Immature natural killer cell (primary cell): ENCODE results near the gene PAK2. TPM values are rescaled to one million over a fixed set of nuclear protein-coding genes. Genes with fewer than 3 reads are reported as not detected.
"Not testable (repeated sequence)": the region's sequence is repeated elsewhere in the genome, so short reads cannot be mapped to it uniquely, and the experiment has no call there.

Experiments
- DNase-seq, 3 donors: peaks; one replicate each; pipeline ENCODE4 v3.0.0; 2022; ENCODE audit warnings: mixed read lengths in 1 of 3
- H3K27ac Mint-ChIP-seq, 6 donors: one replicate each; pipeline ENCODE4 v1.8.0; 2020; ENCODE audit warnings: mixed read lengths in 6 of 6, mild to moderate bottlenecking in 5 of 6, inconsistent platforms in 4 of 6, moderate library complexity in 3 of 6
- H3K27me3 Mint-ChIP-seq, 3 donors: one replicate each; pipeline ENCODE4 v1.8.0; 2020 to 2021; ENCODE audit warnings: low read depth in 3 of 3, mild to moderate bottlenecking in 3 of 3, mixed read lengths in 3 of 3, moderate library complexity in 3 of 3, inconsistent platforms in 1 of 3
- H3K36me3 Mint-ChIP-seq, 3 donors: one replicate each; pipeline ENCODE4 v1.8.0; 2020; ENCODE audit warnings: mixed read lengths in 3 of 3, inconsistent platforms in 2 of 3, mild to moderate bottlenecking in 2 of 3
- H3K4me1 Mint-ChIP-seq, 2 donors: one replicate each; pipeline ENCODE4 v1.8.0; 2020; ENCODE audit warnings: inconsistent platforms in 2 of 2, mild to moderate bottlenecking in 2 of 2, mixed read lengths in 2 of 2, moderate library complexity in 1 of 2
- H3K4me3 Mint-ChIP-seq, 5 donors: one replicate each; pipeline ENCODE4 v1.8.0; 2020; ENCODE audit warnings: mild to moderate bottlenecking in 5 of 5, mixed read lengths in 5 of 5, inconsistent platforms in 3 of 5, moderate library complexity in 3 of 5
- H3K9me3 Mint-ChIP-seq, 6 donors: one replicate each; pipeline ENCODE4 v1.8.0; 2020; ENCODE audit warnings: mild to moderate bottlenecking in 6 of 6, mixed read lengths in 6 of 6, inconsistent platforms in 4 of 6, moderate library complexity in 3 of 6
- polyA plus RNA-seq, 3 donors: library from polyadenylated mRNA; unstranded; fragments of 300-500 nt; fragmentation: Illumina TruSeq; gene quantifications; one replicate each; pipeline ENCODE4 v1.2.3, GENCODE V29; 2021

Gene PAK2
- polyA plus RNA-seq, 3 donors from 2014 or later = 20.2 to 34.1 (median 21.7) TPM

DNA sequence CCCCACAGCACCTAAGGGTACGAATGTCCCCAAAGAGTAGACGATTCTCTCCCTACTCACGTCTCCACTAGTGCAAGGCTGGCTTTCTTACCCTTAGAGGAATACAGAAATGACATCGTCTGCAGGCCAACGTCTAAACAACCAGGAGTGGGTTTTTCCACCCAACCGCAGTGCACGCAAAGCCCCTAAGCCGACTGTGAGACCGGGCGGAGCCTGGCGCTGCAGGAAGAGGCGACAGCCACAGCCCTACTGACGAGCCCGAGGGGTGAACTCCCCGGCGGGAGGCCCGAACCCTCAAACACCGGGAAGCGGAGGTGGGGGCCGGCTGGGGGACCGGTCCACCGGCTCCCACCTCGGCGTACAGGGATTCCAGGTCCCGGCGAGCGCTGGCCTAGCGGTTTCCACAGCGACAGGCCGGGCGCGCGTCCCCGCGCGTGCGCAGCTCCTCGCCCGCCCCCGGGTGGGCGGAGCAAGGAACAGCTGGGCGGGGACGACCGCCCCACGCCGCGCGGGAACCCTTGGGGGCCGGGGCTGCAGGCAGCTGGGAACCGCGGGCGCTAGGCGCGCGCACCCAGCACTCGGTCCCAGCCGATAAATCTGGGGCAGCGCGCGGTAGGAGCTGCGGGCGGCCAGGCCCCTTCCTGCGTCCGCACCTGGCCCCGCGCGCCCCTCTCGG lies 27.7 kb upstream of the PAK2 start, which contains the start of the genes CEP19 and PIGX:
CEP19 (minus strand) TSS at position 413 of the 676 bp plus-strand sequence. CDS start 3,593 bp downstream, outside the sequence.
PIGX (plus strand) TSS at position 540 of the 676 bp plus-strand sequence.
- Mint-ChIP-seq H3K27me3 (peaks cover 7 to 17% (median 13%) of the 10 kb centered on the region in 3 donors), H3K27ac (peak within 1 kb of the TSS; percentile 98 to 100 (median 99)), H3K4me3 (peak within 1 kb of the TSS; percentile 86 to 94 (median 92)), H3K36me3 (peaks cover 0 to 8% (median 0%) of the 10 kb centered on the region in 3 donors), H3K4me1 (peaks cover 20 to 21% of the 10 kb centered on the region in 2 donors), H3K9me3 (no peaks in the 10 kb centered on the region)
- DNase-seq = peak; percentile 95 to 98 (median 96)

DNA sequence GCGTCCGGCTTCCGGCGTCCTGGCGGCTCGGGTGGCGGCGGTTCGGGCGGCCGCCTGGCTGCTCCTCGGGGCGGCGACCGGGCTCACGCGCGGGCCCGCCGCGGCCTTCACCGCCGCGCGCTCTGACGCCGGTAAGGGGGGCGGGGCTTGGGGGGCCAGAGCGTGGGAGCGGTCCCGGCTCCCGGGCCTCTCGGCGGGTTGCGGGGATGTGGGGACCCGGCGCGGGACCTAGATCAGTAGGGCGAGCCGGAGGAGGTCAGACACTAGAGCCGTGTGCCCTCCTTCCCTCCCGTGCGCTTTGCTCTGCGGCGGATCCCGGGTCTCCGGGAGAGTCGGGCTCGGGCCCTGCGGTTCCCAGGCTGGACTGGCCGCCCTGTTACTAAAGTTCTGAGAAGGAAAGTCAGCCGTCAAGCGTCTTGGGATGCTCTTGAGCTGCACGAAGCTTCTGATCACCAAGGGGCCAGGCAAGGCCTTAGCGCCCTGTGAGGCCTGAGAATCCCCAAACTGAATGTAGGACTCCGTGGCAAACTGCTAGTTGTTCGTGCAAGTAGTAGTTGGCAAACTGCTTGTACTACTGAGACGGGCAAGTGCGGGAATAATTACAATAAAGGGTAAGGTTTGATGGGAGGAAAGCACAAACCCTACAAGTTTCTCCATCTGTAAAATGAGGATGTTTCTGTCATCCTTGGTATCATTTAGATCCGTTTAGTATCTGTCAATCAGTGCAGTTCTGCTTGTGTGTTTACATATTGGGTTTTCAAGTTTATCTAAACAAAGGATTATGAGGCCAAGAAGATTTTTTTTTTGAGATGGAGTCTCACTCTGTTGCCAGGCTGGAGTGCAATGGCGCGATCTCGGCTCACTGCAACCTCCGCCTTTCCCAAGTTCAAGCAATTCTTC lies 26.9 kb upstream of the PAK2 start:
- peak in 1 of 3 donors; percentile 88 for DNase-seq
- Mint-ChIP-seq H3K36me3 (peaks cover 0 to 2% (median 0%) of the 10 kb centered on the region in 3 donors), H3K9me3 (no peaks in the 10 kb centered on the region), H3K4me3 (peak overlapping the region; percentile 74 to 85 (median 84)), H3K4me1 (peaks cover 21 to 25% of the 10 kb centered on the region in 2 donors), H3K27me3 (peaks cover 7 to 17% (median 13%) of the 10 kb centered on the region in 3 donors), H3K27ac (peak overlapping the region; percentile 93 to 97 (median 96))

DNA sequence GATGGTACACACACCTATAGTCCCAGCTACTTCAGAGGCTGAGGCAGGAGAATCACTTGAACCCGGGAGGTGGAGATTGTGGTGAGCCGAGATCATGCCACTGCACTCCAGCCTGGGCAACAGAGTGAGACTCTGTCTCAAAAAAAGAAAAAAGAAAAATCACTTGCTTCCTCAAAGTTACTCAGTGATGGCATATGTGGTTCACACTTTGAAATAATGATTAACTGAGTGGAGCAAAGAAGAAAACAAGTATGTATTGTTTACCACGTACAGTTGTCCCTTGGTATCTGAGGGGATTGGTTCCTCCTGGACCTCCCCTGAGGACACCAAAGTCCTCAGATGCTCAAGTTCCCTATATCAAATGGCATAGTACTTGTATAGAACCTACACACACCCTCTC lies 22.5 kb upstream of the PAK2 start:
- not testable (repeated sequence) for DNase-seq, H3K4me3 Mint-ChIP-seq, H3K27ac Mint-ChIP-seq, H3K9me3 Mint-ChIP-seq
- peaks cover 8 to 21% (median 19%) of the 10 kb centered on the region in 3 donors for H3K36me3 Mint-ChIP-seq
- H3K4me1 Mint-ChIP-seq = peaks cover 13% of the 10 kb centered on the region in 2 donors
- peaks cover 0 to 13% (median 8%) of the 10 kb centered on the region in 3 donors for H3K27me3 Mint-ChIP-seq

DNA sequence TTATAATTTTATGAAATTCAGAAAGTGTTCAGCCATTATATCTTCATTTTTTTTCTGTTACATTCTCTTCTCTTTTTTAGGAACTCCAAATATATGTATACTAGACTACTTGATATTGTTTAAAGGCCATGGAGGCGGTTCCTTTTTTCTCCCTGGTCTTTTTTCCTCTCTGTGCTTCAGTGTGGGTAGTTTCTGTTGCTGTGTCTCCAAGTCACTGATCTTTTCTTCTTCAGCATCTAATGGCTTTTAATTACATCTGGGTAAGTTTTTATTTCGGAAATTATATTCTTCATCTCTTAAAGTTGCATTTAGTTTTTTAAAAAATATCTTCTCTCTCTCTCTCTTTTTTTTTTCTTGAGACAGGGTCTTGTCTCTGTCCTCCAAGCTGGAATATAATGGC lies 18.6 kb upstream of the PAK2 start:
- peaks cover 0 to 1% (median 0%) of the 10 kb centered on the region in 3 donors for H3K27me3 Mint-ChIP-seq
- H3K27ac Mint-ChIP-seq = no peak overlapping the region
- peaks cover 15 to 28% (median 26%) of the 10 kb centered on the region in 3 donors for H3K36me3 Mint-ChIP-seq

DNA sequence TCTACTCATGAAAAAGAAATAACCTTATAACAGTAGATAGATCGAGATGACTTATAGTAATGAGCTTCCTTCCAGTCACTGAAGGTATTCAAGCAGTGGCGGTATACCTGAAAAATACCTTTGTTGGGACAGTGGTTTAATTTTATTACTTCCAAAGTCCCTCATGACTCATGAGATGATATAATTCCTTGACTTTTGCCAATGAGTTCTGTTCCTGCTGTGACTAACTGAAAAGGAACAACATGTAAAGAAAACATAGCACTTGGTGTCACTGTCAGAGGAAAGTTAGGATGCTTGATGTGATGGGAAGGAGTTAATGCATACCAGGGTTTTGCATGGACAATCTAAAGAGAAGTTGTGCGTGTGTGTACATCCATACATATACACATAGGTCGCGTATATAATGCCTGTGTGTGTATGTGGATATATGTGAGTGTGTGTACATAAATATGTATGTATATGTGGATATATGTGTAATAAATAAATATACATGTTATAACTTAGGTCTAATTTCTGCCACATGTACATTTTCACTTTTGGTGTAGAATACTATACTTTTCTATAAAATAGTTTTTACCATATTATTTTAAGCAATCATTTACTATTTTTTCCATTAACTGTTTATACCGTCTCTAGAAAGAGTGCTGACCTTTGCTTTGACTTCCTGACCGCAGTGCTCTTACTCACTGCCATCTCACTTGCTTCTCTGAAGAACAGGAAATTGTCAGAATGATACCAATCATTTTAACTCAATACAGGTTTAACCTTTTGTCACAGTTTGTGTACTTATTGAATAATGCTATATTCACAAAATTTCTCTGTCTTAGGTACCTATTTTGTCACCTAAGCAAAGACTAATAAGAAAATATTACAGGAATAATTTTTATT lies 12.6 kb upstream of the PAK2 start:
- no peak overlapping the region for H3K4me3 Mint-ChIP-seq
- peaks cover 0 to 2% (median 2%) of the 10 kb centered on the region in 3 donors for H3K27me3 Mint-ChIP-seq
- H3K4me1 Mint-ChIP-seq = peaks cover 8 to 22% of the 10 kb centered on the region in 2 donors
- DNase-seq = no peak
- peak overlapping the region in 4 of 6 donors; percentile 30 to 52 (median 42) for H3K27ac Mint-ChIP-seq
- H3K36me3 Mint-ChIP-seq = peaks cover 7 to 12% (median 11%) of the 10 kb centered on the region in 3 donors
- H3K9me3 Mint-ChIP-seq = no peaks in the 10 kb centered on the region

More for the DNA sequence above, 18.6 kb upstream of the PAK2 start:
- Mint-ChIP-seq H3K9me3 (no peaks in the 10 kb centered on the region), H3K4me3 (no peak overlapping the region), H3K4me1 (peaks cover 0 to 5% of the 10 kb centered on the region in 2 donors)
- DNase-seq = no peak

DNA sequence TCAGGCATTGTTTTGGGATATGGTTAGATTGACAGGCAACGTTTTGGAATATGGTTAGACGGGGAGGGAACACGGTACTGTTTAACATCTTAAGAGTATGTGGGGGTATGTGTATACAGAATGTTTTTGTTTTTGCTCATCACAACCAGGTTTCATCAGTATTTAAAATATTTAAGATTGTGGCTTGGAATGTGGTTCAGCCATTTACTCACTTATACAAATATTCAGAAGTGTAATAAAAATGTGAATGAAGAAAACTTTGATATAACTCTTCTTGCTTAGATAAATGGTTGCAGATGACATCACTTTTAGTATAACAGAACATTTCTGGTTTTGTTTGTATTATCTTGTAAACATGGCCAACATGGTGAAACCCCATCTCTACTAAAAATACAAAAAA lies 3.9 kb upstream of the PAK2 start:
- Mint-ChIP-seq H3K27ac (no peak overlapping the region), H3K4me1 (peaks cover 11 to 13% of the 10 kb centered on the region in 2 donors), H3K4me3 (no peak overlapping the region), H3K36me3 (peaks cover 4 to 11% (median 9%) of the 10 kb centered on the region in 3 donors), H3K9me3 (no peaks in the 10 kb centered on the region), H3K27me3 (peaks cover 2 to 8% (median 2%) of the 10 kb centered on the region in 3 donors)
- no peak for DNase-seq

DNA sequence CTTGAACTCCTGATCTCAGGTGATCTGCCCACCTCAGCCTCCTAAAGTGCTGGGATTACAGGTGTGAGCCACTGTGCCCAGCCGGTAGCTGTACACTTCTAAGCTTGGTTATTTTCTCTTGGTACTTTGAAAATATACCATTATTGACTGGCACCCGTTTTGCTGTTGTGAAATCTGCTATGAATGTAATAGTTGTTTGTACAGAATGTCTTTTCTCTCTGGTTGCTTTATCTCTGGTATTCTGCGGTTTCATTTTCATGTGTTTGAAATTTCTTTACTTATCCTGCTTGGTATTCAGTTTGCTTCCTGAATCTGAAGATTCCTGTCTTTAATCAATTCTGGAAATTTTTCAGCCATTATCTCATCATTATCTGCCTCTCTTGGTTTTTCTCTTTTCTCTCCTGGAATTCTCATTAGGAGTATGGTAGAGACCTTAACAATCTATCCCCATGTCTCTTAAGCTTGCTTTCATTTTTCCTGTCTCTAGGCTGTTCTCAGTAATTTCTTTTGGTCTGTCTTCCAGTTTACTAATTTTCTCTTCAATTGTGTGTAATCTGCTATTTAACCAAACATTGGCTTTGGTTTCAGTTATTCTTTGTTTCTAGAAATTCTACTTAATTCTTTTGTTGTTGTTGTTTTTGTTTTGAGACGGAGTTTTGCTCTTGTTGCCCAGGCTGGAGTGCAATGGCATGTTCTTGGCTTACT lies 2.8 kb upstream of the PAK2 start:
- Mint-ChIP-seq H3K36me3 (peaks cover 4 to 11% (median 9%) of the 10 kb centered on the region in 3 donors), H3K4me1 (peaks cover 22 to 24% of the 10 kb centered on the region in 2 donors), H3K27me3 (peaks cover 2 to 10% (median 2%) of the 10 kb centered on the region in 3 donors), H3K4me3 (no peak overlapping the region), H3K9me3 (no peaks in the 10 kb centered on the region), H3K27ac (peak overlapping the region in 2 of 6 donors; percentile 4 to 65)
- DNase-seq = no peak

DNA sequence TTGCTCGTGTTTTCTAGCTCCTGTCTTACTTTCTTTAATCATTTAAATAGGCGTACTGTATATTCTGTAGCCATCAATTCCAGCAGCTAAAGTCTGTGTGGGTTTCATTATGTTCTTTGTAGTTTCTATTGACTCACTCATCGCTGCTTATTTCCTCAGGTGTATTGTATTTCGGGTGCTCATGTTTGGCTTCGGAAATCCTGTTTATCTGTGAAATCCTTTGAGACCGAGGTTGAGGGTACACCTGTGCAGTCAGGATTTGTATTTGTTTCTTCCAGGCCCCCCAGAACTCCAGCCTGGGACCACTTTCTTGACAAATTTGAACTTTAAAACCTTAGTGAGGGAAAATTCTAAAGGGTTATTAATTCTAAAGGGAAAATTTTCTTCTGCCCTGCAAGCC lies 2.0 kb upstream of the PAK2 start:
- Mint-ChIP-seq H3K4me3 (no peak overlapping the region), H3K27me3 (peaks cover 2 to 10% (median 2%) of the 10 kb centered on the region in 3 donors), H3K9me3 (no peaks in the 10 kb centered on the region), H3K27ac (no peak overlapping the region), H3K36me3 (peaks cover 4 to 11% (median 8%) of the 10 kb centered on the region in 3 donors), H3K4me1 (peaks cover 25% of the 10 kb centered on the region in 2 donors)
- DNase-seq = no peak

DNA sequence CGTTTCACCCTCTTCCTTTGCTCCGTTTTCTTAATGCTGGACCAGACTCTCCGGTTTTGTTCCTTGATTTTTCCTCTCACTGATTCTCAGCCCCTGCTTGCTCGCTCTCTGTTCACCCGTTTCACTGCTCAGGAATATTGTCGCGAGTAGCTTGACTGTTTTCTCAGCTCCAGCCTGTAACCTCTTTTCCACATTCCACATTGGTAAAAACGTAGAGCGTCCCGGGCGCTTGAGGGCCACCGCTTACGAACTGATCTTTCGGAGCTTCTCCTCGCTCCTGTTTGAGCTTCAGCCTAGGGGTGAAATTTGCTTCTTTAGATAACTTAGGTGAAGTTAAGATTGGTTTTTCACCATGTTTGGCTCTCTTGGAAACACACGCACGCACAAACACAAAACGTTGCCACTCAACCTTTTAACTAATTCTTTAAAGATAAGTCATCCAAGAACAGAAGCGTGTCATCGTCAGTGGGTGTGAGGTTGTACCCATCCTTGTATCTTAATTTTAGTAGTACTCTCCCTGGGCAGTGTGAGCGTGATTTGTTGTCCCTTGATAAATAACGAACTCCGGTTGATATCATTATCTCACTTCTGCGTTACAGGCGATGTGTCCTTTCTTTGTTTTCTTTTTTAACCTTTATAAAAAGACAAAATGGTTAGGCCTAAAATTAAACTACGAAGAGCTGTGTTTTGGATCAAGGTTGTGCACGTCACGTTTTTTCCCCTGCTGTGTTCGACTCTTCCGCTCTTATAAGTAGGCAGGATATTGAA lies 1.0 kb downstream of the PAK2 start:
- no peaks in the 10 kb centered on the region for H3K9me3 Mint-ChIP-seq
- DNase-seq = peak; percentile 24 to 40 (median 26)
- H3K4me3 Mint-ChIP-seq = peak overlapping the region; percentile 98 to 100 (median 99)
- peak overlapping the region; percentile 93 to 100 (median 98) for H3K27ac Mint-ChIP-seq
- peaks cover 2 to 10% (median 2%) of the 10 kb centered on the region in 3 donors for H3K27me3 Mint-ChIP-seq
- H3K36me3 Mint-ChIP-seq = peaks cover 0 to 8% (median 5%) of the 10 kb centered on the region in 3 donors
- peaks cover 35 to 48% of the 10 kb centered on the region in 2 donors for H3K4me1 Mint-ChIP-seq

DNA sequence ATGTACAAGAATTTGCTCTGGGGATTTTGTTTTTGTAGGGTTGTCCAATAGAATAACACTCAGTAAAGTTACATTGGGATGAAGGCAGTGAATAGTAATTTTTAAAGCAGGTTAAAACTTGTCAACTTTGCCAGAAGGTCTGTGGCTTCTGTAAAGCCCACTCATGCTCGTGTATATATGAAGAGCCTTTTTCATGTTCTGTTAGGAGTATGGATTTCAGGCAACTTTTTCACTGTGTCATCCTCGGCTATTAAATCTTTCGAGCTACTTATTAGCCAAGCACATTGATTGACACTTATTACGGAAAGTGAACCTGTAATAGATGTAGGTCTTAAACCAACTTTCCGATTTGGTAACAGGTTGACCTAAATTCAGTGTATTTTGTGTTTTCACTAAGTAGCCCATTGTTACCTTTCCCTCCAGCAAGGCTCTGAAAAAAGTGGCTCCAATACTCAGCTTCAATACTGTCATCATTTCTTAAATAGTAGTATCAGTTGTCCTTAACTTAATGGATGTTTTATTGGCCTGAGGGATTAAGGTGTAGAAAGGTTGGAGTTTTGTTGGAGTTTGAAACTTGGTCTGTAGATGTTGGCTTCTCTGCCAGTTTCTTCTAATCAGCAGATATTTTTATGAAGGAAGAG lies 1.7 kb downstream of the PAK2 start:
- Mint-ChIP-seq H3K4me1 (peaks cover 37 to 55% of the 10 kb centered on the region in 2 donors), H3K27ac (peak overlapping the region; percentile 93 to 100 (median 98))

DNA sequence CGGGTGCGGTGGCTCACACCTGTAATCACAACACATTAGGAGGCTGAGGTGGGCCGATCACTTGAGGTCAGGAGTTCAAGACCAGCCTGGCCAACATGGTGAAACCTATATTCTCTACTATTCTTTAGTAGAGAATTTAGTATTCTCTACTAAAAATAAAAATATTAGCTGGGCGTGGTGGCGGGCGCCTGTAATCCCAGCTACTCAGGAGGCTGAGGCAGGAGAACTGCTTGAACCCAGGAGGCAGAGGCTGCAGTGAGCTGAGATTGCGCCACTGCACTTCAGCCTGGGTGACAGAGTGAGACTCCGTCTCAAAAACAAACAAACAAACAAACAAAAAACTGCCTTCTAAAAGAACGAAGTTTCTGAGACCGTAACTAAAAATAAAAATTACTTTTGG lies 3.9 kb downstream of the PAK2 start:
- not testable (repeated sequence) for H3K27ac Mint-ChIP-seq, DNase-seq, H3K9me3 Mint-ChIP-seq, H3K27me3 Mint-ChIP-seq, H3K36me3 Mint-ChIP-seq, H3K4me3 Mint-ChIP-seq
- peaks cover 46 to 77% of the 10 kb centered on the region in 2 donors for H3K4me1 Mint-ChIP-seq

More for the DNA sequence above, 1.7 kb downstream of the PAK2 start:
- H3K4me3 Mint-ChIP-seq = peak overlapping the region; percentile 98 to 100 (median 99)
- no peaks in the 10 kb centered on the region for H3K9me3 Mint-ChIP-seq
- DNase-seq = no peak
- peaks cover 2 to 10% (median 2%) of the 10 kb centered on the region in 3 donors for H3K27me3 Mint-ChIP-seq
- H3K36me3 Mint-ChIP-seq = peaks cover 0 to 7% (median 5%) of the 10 kb centered on the region in 3 donors
